ENCODE data around the gene MVD.
"Not testable (repeated sequence)": the region's sequence is repeated elsewhere in the genome, so short reads cannot be mapped to it uniquely, and the experiment has no call there.

MVD gene

GRCh38 chr16:88624977-88625576, 37.8 kb downstream of the MVD start:
- no peak for DNase-seq (ENCODE audit: low spot score)

DNA sequence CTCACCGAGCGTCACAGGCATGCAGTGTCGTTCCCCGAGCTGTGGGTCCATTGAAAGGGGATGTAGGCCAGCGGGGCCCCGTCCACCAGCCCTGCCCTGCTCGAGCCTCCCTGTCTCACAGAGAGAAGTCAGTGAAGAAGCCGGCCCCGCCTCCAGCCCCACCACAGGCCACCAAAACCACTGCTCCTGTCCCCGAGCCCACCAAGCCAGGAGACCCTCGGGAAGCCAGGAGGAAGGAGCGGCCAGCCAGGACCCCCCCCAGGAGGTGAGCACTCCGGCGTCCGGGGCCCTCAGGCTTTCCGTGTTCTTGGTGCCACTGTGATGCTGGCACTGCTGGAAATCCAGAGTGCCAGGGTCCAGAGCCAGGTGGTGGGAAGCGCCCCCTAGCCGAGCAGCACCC, 38.4 kb downstream of the MVD start:
- no peak for DNase-seq (ENCODE audit: low spot score)

- DNase-seq (ENCODE audit: low spot score) = no peak
These were observed 39.0 kb downstream of the MVD start for GRCh38 chr16:88623858-88624257.

- DNase-seq (ENCODE audit: low spot score) = no peak
These were observed 40.0 kb downstream of the MVD start for GRCh38 chr16:88622866-88623265.

- no peak for DNase-seq (ENCODE audit: low spot score)
These were observed 40.8 kb downstream of the MVD start for GRCh38 chr16:88622125-88622524.

DNA sequence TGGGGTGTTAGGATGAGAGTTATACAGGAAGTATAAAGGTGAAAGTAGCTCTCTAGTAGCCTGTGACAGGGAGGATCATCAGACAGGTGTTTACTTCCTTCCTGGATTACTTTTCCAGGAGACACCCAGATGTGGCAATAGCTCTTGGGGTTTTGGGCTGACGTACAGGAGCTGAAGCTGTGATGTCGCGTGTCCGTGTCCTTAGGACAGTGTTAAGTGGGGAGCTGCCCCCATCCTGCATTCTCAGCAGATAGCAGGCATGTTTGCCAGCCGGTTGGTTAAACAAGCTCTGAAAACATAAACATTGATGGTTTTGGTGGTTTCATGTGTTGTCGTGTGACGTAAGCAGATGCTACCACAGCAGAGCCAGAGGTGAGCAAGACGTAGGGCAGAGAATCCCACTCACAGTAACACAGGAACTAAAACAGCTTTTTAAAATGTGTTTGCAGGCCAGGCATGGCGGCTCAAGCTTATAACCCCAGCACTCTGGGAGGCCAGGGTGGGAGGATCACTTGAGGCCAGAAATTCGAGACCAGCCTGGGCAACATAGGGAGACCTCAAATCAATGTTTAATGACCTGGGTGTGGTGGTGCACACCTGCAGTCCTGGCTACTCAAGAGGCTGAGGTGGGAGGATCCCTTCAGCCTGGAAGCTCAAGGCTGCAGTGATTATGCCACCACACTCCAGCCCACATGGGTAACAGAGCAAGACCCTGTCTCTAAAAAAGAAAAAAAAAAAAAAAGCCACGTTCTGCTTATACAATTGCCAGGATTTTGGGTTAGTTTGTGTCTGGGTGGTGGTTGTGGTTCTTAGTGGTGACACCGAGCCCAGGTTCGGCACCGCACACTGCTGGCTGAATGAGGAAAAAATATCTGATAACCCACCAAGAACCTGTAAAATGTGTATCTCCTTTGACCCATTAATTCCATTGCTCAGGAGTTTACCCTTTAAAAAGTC, 42.8 kb downstream of the MVD start:
- peak; percentile 74 for DNase-seq (ENCODE audit: low spot score)

GRCh38 chr16:88618956-88619667, 43.8 kb downstream of the MVD start:
- DNase-seq (ENCODE audit: low spot score) = no peak

DNA sequence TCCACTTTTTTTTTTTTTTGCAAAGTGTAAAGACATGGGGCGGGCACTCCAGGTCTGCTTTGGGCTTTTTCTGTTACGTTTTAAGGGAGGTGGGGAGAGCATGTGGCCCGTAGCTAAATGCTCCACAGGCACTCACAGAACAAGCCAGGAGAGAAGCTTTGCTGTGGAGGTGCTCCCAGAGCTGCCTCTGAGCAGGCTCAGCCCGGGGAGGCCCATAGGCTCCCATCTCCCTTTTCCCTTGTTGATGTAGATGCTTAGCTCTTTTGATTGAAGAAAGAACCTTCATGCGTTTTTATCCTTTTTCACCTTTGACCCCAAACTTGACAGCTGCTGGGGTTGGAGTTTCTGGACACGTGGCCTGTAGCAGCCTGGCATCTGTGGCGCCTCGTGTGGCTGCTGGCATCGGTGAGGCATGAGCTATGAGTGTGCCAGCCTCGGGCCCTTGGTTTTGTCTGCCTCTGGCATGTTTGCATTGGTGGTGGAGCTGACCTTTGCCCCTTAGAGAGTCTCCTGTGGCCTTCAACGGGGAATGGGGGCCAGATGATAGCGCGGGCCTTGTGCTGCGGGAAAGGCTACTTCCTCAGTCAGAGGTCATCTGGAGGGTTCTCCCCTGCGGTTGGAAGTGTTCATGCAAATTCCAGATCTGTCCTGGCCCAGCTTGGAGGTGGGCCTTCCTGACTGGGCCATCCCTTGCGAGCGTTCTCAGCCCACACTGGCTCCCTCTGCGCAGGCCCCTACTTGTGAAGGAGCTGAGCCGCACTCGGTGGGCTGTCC, 44.5 kb downstream of the MVD start:
- DNase-seq (ENCODE audit: low spot score) = no peak

- no peak for DNase-seq (ENCODE audit: low spot score)
These were observed 45.4 kb downstream of the MVD start for GRCh38 chr16:88617268-88618031.

- DNase-seq (ENCODE audit: low spot score) = no peak
These were observed 46.2 kb downstream of the MVD start for GRCh38 chr16:88616736-88617135.

- DNase-seq (ENCODE audit: low spot score) = no peak
These were observed 46.6 kb downstream of the MVD start for GRCh38 chr16:88616320-88616719.

- DNase-seq (ENCODE audit: low spot score) = no peak
These were observed 47.9 kb downstream of the MVD start for GRCh38 chr16:88614818-88615580.

DNA sequence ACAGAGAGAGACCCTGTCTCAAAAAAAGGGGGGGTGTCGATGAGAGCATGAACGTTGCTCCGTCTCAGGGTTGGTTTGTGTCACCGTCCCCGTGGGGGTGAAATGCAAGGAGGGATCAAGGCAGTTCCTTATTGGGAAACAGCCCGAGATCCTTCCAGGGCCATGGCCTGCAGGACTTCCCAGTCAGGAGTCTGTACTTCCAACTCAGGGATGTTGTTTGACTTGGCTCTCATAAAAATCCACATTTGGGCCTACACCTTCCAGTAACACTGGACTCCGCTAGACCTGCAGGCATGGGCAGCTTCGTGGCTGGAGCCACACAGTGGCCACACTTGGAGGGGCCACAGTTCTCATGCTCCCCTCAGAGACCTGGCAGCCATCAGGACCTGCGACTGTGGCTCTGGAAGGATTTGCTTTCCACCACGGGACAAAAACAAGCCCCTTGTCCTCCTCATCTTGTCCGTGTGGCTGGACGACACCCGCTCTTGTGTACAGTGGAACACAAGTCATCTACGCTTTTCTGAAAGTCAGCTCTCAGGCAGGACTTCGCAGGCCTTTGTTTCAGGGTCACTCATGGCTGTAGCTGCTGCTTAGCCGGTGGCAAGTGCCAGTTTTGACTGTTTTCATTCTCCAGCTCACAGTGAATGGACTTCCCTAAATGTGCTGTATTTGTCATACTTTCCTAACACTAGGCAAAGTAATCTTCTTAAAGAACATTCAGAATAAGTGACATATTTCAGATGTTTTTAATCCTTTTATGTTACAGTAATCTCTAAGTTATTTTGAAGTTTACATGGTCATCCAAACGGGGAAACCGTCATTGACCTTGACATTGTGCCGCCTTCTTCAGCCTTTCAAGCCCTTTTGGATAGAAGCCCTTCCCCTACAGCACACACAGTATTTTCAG, 48.7 kb downstream of the MVD start:
- DNase-seq (ENCODE audit: low spot score) = no peak

DNA sequence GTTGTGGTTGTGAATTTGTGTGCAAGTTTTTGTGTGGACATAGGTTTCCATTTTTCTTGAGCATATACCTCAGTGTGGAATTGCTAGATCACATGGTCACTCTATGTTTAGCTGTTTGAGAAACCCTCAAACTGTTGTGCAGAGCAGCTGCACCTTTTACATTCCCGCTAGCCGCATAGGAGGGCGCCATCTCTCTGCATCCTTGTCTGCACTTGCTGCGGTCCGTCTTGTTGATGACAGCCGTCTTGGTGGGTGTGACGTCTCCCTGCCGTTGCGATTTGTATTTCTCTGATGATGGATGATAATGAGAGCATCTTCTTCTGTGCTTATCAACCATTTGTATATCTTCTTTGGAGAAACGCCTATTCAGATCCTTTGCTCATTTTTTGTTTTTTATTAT, 49.6 kb downstream of the MVD start:
- no peak for DNase-seq (ENCODE audit: low spot score)

GRCh38 chr16:88610909-88611812, 51.7 kb downstream of the MVD start:
- no peak for DNase-seq (ENCODE audit: low spot score)

GRCh38 chr16:88610080-88610479, 52.8 kb downstream of the MVD start:
- no peak for DNase-seq (ENCODE audit: low spot score)

DNA sequence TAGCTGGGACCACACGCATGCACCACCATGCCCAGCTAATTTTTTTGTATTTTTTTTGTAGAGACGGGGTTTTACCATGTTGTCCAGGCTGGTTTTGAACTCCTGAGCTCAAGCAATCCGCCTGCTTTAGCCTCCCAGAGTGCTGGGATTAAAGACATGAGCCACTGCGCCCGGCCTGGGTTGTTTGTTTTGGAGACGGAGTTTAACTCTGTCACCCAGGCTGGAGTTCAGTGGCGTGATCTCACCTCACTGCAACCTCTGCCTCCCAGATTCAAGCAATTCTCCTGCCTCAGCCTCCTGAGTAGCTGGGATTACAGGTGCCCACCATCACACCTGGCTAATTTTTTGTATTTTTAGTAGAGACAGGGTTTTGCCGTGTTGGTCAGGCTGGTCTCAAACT, 53.5 kb downstream of the MVD start:
- DNase-seq (ENCODE audit: low spot score) = not testable (repeated sequence)

DNA sequence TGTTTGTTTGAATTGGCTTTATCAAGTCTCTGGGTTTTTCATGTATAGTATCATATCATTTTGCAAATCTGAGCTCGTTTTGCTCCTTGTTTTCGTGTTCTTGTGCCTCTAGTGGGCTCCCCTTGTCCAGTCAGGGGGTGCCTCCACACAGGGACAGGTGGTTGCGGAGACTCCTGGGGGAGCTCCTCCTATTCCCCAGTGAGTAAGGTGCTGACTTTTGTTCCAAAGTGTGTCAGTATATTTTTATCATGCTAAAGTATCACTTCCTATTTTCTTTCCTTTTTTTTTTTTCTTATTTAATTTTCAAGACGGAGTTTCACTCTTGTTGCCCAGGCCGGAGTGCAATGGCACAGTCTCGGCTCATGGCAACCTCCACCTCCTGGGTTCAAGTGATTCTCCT, 54.8 kb downstream of the MVD start:
- no peak for DNase-seq (ENCODE audit: low spot score)
